Measurements from ENCODE around the gene SPSB1.

SPSB1 gene

DNA sequence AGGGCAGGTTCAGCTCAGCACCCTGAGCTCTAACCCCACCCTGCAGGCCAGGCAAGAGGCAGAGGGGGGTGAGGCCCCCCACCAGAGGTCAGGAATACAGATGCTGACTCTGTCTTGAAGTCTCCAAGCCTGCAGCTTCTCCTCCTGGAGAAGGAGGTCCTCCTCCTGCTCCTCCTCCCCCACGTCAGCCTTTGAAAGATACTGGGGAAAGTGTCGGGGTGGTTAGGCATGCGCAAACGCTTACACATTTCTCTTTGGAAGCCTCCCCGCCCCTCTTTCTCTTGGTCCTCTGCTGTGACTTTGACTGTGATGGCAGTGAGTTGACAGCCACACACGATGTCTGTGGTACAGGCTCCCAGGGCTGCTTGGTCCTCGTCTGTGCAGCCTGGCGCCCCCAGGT is 65.3 kb downstream of the SPSB1 start:
- in situ Hi-C loops (cut with HindIII; ENCODE audit: low sequenced_read_pairs) = no loop called here

DNA sequence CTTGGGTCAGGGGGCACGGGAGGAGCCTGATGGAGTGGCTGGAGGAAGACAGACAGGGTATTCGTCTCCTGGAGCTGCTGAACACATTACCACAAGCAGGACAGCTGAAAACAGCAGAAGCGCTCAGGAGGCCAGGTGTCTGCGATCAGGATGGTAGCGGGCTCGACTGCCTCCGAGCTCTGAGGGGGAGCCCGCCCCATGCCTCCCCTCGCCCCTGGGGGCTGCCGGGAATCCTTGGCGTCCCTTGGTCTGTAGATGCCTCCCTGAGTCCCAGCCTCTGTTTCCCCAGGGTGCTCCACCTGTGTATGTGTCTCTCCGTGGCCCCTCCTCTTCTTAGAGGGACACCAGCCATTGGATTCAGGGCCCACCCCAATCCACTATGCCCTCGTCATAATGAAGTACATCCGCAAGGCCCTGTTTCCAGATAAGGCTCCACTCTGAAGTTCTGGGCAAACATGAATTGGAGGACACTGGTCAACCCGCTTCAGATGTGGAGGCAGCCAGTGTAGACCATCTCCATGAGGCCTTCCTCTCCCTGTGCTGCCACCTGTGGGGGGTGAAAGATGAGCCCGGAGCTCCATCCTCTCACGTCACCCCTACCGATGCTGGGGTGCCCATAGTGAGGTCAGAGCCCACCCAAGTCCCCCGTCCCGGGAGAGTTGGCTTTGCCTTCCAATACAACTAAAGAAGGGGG is 67.8 kb downstream of the SPSB1 start:
- in situ Hi-C loops (cut with HindIII; ENCODE audit: low sequenced_read_pairs) = no loop called here

DNA sequence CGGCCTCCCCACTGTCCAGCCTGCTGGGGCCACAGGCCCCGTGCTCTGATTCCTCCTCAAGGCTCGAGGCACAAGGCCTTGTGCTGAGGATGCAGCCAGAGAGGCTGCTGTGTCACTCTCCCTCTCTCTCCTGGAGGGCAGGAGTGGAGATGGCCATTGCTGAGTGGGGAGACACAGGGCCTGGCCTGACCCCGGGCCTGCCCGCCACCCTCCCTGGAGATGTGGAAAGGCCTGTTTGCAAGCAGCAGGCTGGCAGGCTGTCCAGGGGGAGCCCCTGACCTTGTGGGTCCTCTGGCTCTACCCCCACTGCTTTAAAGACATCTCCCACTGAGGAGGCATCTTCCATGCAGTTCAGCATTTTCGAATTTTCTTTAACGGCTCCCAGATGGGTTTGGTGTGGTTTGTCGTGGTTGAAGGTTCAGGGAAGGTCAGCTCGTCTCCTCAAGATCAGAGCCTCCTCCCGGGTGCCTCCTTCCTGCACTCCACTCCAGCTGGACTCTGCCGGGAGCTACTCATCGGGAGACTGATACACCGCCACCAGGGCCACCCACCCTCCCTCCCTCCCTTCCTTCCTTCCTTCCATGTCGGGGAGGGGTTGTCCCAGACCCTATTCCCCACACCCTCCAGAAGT is 69.1 kb downstream of the SPSB1 start:
- in situ Hi-C loops (cut with HindIII; ENCODE audit: low sequenced_read_pairs) = no loop called here

DNA sequence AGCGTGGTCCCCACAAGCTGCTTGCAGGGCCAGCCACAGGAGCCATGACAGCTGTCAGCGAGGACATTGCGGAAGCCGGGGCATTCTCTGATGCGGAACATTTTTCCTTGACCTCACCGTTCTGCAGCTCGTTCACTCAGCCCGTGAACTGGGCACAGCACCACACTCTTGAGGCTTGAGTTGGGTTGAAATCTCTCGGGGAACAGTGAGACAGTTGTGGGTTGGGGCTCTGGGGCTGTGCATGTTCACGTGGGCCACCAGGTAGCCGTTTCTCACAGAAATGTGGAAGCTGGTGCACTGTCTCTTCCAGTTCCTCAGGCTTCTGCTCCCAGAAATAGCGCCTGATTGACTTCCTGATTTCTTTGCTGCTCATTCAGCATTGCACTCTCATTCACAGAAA is 69.8 kb downstream of the SPSB1 start:
- in situ Hi-C loops (cut with HindIII; ENCODE audit: low sequenced_read_pairs) = no loop called here

DNA sequence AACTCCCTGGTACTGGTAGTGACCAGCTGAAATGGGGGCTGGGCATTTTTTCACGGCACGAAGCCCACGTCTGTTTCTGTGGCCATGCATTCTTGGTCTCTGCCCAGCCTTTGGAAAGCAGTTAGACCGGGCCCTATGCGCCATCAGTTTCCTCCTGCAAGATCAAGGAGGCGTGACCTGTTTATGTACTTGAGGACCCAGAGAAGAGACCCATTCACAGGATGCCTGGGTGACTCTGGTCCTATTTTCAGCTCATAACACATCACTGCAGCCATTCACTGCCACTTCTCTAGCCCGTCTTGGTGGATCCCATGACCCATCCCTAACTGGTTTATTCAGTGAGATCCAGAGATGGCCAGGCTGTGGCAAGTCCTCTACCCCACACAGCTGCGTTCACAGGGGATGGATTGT is 70.4 kb downstream of the SPSB1 start:
- in situ Hi-C loops (cut with HindIII; ENCODE audit: low sequenced_read_pairs) = no loop called here

DNA sequence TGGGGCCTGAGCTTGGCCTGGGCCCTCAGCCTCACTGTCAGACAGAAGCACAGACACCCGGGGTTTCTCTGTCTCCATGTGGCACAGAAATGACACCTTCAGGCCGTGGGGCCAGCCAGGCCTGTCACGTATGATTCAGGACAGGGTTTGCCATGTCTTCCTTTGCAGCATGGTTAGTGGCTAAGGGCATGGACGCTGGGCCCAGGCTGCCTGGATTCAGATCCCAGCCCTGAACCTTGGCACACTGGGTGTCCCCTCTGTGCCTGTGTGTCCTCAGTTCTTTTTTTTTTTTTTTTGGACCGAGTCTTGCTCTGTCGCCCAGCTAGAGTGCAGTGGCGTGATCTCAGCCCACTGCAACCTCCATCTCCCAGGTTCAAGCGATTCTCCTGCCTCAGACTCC is 73.6 kb downstream of the SPSB1 start:
- in situ Hi-C loops (cut with HindIII; ENCODE audit: low sequenced_read_pairs) = no loop called here

DNA sequence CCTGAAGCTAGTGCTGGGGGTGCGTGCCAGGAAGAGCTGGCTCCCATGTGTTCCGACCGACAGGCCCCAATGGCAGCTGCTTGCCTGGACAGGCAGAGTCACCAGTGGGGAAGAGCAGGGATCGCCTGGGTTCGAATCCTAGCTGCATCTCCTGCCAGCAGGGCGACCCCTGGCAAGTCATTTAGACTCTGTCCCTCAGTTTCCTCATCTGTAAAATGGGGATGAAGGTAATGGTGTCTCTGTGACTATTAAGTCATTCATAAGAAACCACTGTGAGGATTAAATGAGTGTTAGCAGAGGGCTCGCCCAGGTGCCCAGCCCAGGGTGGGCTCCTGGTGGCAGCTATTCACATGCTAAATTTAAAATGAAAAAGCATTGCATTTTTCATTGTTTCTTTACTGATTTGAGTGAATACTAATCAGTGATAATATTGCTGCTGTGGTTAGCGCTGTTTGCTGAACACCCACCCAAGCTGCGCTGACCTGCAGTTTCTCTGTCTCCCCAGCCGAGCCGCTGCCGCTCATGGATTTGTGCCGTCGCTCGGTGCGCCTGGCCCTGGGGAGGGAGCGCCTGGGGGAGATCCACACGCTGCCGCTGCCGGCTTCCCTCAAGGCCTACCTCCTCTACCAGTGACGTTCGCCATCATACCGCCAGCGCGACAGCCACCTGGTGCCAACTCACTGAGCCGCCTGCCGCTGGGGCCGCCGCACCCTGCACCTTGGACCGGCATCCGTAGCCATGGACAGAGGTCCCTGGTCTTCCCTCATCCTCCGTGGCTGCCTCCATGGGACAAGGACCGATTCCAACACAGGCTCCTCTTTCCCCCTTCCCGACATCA is 74.5 kb downstream of the SPSB1 start:
- in situ Hi-C loops (cut with HindIII; ENCODE audit: low sequenced_read_pairs) = no loop called here

DNA sequence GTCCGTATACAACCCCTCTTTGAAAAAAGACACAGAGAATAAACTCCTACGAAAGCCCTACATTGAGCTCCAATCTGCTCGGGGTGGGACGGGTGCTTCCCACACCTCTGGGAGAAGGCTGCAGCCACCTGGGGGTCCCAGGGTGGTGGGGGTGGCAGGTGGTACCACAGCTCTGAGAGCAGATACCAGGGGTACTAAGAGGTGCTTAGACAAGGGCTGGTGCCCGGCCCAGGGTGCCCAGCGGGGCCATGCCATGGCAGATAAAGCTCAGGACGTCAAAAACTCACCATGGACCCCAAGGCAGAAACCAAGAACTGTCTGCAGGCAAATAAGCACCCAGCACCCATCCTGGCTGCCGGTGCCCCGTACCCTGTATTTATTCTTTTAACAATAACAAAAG is 75.1 kb downstream of the SPSB1 start:
- in situ Hi-C loops (cut with HindIII; ENCODE audit: low sequenced_read_pairs) = no loop called here

DNA sequence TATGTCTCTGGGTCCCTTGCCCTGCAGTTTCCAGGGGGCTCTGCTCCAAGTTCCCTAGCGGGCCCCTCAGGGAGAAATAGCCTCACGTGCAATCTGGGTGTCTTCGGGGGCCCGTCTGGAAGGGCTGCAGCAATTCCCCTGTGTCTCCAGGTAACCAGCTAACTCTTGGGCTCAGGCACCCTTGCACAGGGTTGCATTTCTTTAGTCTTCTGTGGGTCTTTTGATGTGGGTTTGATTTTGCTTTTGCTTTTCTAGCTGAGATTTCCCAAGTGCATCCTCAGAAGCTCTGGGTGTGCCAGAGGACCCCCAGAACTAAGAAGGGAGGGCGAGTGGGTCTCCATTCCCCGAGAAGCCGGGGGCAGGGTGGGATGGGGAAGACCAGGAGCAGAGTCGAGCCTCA is 75.7 kb downstream of the SPSB1 start:
- in situ Hi-C loops (cut with HindIII; ENCODE audit: low sequenced_read_pairs) = no loop called here

DNA sequence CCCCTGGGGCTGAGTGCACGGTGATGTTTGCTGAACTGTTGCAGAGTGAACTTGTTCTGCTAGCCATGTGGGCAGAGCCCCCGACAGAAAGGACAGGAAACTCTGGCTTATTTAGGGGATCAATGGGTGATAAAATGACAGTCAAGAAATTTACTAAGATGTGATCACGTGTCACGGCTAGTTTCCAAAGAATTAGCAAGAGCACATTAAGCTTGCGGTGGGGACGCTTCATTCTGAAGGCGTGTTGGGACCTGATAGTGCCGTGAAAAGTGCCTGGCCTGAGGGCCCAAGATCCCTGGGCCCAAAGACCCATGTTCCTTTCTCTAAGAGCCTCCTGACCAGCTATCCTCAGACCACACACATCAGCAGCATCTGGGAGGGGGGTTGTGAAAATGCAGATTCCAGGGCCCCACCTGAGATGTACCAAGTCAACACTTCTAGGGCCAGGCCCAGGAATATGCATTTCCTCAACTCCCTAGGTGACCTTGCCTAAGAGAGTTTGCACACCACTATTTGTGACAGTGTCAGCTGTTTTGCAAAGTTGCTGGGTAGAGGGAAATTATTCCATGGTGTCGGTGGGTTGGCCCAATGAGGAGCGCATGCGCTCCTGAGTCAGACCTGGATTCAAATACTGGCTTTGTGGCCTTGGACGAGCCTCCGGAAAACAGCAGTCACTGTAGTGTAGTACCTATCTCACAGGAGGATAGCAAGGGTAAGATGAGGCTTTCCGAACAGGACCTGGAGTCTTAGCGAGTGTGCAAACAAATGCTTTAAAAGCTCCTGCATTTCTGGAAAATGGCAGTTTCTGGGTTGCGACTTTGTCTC is 77.5 kb downstream of the SPSB1 start:
- in situ Hi-C loops (cut with HindIII; ENCODE audit: low sequenced_read_pairs) = loop anchor here (10.0 kb wide), 1 partner anchor 45 kb away; no protein-coding TSS in a partner anchor

DNA sequence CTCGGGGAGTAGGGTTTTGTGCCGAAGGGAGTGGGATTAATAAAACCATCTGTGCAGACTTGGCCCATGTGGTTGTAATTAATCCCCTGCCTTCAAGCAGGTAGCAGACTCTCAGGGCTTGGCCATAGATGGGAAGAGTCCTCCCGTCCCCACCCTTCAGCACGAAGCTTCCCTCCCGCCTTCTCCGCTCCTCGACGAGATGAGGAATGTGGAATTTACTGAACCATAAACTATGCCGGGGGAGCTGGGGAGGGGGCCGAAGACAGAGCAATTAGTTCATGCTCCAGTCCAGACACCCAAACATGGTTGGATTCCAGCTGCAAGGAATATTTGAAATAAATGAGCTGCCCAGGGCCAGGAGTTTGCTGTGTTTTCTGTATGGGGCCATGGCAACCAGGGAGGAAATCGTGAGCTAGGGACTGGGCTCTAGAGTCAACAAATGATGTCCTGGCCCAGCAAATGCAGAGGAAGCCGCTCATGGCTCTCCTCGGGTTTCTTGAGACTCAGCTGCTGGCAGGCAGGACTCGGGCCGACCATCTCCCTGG is 78.8 kb downstream of the SPSB1 start:
- in situ Hi-C loops (cut with HindIII; ENCODE audit: low sequenced_read_pairs) = loop anchor here (10.0 kb wide), 1 partner anchor 47 kb away; no protein-coding TSS in a partner anchor

DNA sequence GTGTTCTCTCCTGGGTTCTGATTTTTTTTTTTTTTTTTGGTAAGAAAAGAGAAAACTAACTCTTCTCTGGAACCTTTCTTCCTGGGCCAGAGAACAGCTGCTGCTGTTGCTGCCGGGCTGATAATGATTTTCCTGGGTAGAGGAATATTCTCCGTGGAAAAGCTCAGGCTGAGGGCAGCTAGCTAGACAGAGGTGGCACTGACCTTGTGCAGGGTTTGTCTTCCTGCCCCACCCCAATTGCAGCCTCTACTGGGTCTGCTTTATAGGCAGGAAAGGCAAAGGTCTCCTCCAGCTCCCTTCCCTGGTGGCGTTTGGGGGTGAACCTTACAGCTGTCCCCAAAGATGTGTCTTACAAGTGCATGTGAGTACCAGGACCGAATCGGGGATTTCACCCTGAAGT is 79.3 kb downstream of the SPSB1 start:
- in situ Hi-C loops (cut with HindIII; ENCODE audit: low sequenced_read_pairs) = loop anchor here (10.0 kb wide), 1 partner anchor 47 kb away; no protein-coding TSS in a partner anchor

DNA sequence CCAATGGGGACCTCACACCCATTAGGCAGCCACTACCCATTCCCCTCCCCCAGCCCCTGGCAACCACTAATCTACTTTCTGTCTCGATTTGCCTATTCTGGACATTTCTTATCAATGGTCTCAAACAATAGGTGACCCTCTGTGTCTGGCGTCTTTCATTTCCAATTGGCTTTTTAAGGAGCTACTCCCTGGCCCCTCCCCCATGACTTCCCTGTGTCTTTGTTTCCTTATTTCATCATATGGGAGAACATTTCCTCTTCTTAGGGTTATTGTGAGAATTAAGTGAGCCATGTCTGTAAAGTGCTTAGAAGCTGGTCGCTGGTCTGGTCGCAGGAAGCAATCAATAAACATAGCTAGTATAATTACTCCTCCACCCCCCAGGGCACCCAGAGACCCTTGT is 80.9 kb downstream of the SPSB1 start:
- in situ Hi-C loops (cut with HindIII; ENCODE audit: low sequenced_read_pairs) = loop anchor here (10.0 kb wide), 1 partner anchor 49 kb away; no protein-coding TSS in a partner anchor

DNA sequence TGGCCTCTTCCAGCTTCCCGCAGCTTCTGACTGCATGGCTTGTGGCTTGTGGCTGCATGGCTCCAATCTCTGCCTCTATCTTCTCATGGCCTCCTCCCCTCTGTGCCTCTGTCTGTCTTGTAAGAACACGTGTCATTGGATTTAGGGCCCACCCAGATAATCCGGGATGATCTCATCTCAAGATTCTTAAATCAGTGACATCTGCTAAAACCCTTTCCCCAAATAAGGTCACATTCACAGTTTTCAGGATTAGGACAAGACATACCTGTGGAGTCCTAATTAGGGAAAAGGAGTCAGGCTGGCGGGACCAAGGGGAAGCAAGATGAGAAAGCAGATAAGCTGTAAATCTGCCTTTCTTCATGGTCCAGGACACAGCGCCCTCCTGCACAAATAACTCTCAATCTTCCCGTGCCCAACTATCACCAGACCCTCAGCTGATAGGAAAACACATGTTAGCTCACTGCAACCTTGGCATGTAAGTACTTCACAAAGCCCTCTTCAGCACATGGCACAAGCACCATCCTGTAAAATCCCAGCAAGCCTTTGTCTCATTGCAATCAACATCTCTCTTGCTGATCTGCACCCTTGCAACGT is 82.2 kb downstream of the SPSB1 start:
- in situ Hi-C loops (cut with HindIII; ENCODE audit: low sequenced_read_pairs) = loop anchor here (10.0 kb wide), 1 partner anchor 50 kb away; no protein-coding TSS in a partner anchor

DNA sequence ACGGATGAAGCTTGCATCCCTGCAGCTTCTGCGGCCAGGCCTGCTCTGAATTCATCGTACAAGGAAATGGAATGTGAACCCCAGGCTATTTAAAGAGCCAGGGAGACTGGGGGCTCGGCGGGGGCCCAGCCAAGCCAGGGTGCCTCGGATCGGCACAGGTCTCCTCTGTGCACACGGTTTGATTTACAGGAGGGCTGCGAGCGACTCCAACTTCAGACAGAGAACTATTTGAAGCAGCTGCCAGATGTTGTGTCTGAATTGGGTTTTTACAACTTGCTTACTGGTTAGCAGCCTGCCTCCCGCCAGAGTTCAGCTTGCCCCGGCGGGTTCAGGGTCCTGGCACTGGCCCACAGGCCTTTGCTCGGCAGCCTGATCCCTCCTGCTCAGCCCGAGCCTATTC is 83.2 kb downstream of the SPSB1 start:
- in situ Hi-C loops (cut with HindIII; ENCODE audit: low sequenced_read_pairs) = loop anchor here (10.0 kb wide), 1 partner anchor 51 kb away; no protein-coding TSS in a partner anchor

DNA sequence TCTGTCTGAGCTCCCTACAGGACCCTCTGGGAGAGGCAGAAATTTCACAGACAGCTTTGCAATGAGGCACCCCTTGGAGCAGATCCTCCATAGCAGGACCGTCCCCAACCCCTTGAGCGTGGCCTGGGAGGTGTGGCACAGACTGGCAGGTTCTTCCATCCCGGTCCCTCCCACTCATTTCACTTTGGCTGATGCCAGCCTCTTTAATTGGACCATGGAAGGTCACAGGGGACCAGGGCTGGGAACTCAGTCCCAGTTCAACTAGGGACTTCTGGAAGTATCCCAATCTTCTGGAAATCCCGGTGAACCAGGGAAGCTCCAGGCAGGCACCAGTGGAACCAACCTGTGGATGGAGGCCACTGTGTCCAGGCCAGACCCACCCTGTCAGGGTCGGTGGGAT is 83.7 kb downstream of the SPSB1 start:
- in situ Hi-C loops (cut with HindIII; ENCODE audit: low sequenced_read_pairs) = loop anchor here (10.0 kb wide), 1 partner anchor 52 kb away; no protein-coding TSS in a partner anchor

DNA sequence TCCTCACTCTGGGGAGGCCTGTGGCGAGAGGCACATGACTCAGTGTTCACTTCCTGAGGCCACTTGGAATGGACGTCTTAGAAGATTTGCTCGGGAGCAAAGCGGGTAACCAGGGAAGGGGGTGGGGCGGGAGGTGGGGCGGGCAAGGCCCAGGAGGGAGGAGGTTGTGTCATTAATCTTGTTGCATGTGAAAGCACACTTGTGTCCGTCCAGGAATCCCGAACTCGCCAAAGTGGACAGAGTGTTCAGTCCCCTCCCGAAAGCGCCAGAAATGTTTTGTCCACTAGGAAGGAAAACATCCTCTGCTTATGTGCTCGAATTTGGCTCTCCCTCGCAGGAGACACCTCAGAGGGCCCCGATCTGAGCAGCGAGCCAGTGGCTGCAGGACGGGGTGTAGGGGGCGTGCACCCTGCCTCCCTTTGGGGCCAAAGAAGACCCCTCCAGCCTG is 84.2 kb downstream of the SPSB1 start:
- in situ Hi-C loops (cut with HindIII; ENCODE audit: low sequenced_read_pairs) = loop anchor here (10.0 kb wide), 1 partner anchor 52 kb away; no protein-coding TSS in a partner anchor

DNA sequence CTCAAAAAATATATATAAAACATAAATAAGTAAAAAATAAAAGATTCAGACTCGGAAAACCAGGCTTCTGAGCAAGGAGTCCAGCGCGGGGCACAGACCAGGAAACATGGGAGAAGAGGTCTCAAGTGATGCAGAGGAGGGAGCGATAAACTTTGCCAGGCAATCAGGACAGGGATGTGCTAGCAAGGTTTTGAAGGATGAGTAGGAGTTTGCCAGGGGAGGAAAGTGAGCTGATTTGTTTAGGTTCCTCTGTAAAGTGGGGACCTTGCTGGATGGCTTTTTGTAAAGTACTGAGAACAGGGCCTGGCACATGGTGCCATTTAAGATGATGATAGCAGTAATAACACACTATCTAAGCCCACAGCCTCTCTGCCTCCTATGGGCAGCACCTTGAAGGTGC is 86.1 kb downstream of the SPSB1 start:
- in situ Hi-C loops (cut with HindIII; ENCODE audit: low sequenced_read_pairs) = loop anchor here (10.0 kb wide), 1 partner anchor 54 kb away; no protein-coding TSS in a partner anchor

DNA sequence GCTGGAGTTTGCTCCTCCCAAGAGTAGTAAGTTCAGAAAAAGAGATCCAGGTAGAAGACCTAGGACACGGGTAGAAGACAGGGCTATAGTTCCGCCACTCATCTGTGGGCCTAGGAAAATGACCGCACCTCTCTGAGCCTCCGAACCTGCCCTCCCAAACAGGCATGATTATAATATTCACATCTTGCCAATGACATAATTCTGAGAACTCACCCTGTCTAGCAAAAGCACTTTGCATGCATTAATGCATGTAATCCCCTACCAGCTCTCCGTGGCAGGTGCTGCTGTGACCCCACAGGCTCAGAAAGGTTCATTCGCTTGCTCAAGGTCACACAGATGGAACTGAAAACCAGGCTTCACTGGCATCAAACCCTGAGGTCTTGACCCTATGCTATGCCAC is 88.0 kb downstream of the SPSB1 start:
- in situ Hi-C loops (cut with HindIII; ENCODE audit: low sequenced_read_pairs) = no loop called here
